Measurements from ENCODE around the gene CCDC38.
A peak's percentile ranks its signal among the peaks of the same experiment; 100 is the strongest.
"Not testable (repeated sequence)": the region's sequence is repeated elsewhere in the genome, so short reads cannot be mapped to it uniquely, and the experiment has no call there.

CCDC38 gene

GRCh38 chr12:95858451-95859343, 83.7 kb downstream of the CCDC38 start, which contains the start of gene SNRPF:
Gene SNRPF, plus strand, starts transcription at chr12:95858952. Its CDS starts 122 bp downstream, at chr12:95859074.
- H3K4me3 ChIP-seq (ENCODE audit: low read depth, low read length): peak within 1 kb of the TSS; percentile 68
- no peak for TF ChIP-seq CTCF (IDR thresholded peaks at IDR 0.05; ENCODE audit: borderline replicate concordance, insufficient read depth, low read depth, low read length)

GRCh38 chr12:95857799-95858198, 84.6 kb downstream of the CCDC38 start:
- no peak overlapping the region for H3K4me3 ChIP-seq (ENCODE audit: low read depth, low read length)
- TF ChIP-seq CTCF (IDR thresholded peaks at IDR 0.05; ENCODE audit: borderline replicate concordance, insufficient read depth, low read depth, low read length): no peak

GRCh38 chr12:95857156-95857555, 85.3 kb downstream of the CCDC38 start:
- no peak for TF ChIP-seq CTCF (IDR thresholded peaks at IDR 0.05; ENCODE audit: borderline replicate concordance, insufficient read depth, low read depth, low read length)
- no peak overlapping the region for H3K4me3 ChIP-seq (ENCODE audit: low read depth, low read length)

GRCh38 chr12:95852133-95852532, 90.3 kb downstream of the CCDC38 start:
- H3K4me3 ChIP-seq (ENCODE audit: low read depth, low read length): no peak overlapping the region
- no peak for TF ChIP-seq CTCF (IDR thresholded peaks at IDR 0.05; ENCODE audit: borderline replicate concordance, insufficient read depth, low read depth, low read length)

DNA sequence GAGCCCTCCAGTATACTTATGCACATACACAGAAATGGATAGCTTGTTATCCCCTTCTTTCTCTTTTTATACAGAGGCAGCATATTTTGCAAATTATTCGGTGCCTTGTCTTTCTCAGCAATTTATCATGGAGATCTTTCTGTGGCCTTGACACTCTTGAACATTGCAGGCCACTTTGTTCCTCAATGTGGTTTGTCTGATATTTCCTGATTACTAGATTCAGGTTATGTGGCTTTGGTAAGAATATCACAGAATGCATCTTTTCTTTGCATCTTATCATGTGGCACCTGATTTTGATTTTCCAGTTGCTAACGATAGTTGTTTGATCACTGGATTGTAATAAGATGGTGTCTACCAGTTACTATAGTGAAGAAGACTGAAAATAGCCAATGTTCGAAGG, 90.8 kb downstream of the CCDC38 start:
- TF ChIP-seq CTCF (IDR thresholded peaks at IDR 0.05; ENCODE audit: borderline replicate concordance, insufficient read depth, low read depth, low read length): no peak
- H3K4me3 ChIP-seq (ENCODE audit: low read depth, low read length): no peak overlapping the region

- no peak for TF ChIP-seq CTCF (IDR thresholded peaks at IDR 0.05; ENCODE audit: borderline replicate concordance, insufficient read depth, low read depth, low read length)
- H3K4me3 ChIP-seq (ENCODE audit: low read depth, low read length): no peak overlapping the region
Measured at GRCh38 chr12:95848575-95849388, 93.6 kb downstream of the CCDC38 start.

DNA sequence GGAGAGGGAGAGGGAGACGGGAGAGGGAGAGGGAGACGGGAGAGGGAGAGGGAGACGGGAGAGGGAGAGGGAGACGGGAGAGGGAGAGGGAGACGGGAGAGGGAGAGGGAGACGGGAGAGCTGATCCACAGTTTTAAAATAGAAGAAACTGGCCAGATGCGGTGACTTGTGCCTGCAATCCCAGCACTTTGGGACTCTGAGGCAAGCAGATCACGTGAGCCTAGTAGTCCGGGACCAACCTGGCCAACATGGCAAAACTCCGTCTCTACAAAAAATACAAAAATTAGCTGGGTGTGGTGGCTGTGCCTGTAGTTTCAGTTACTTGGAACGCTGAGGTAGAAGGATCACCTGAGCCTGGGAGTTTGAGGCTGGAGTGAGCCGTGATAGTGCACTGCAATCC, 100.0 kb downstream of the CCDC38 start:
- not testable (repeated sequence) for H3K4me3 ChIP-seq (ENCODE audit: low read depth, low read length)
